Bronchial epithelial cell (primary cell): ENCODE results near the gene DHX40. TPM values are rescaled to one million over a fixed set of nuclear protein-coding genes. Genes with fewer than 3 reads are reported as not detected.
"Not testable (repeated sequence)": the region's sequence is repeated elsewhere in the genome, so short reads cannot be mapped to it uniquely, and the experiment has no call there.

Experiments used
- DNase-seq: peaks from one replicate; pipeline ENCODE4 v3.0.0-alpha.2; 2010; ENCODE audit warnings: low read depth
- FAIRE-seq: peaks from 2 replicates; lab custom pipeline; 2011; peaks lifted over from hg19 to GRCh38; lab: Jason Lieb, UNC
- H3K27me3 ChIP-seq: 2 replicates; pipeline ENCODE4 v1.5.1; 2011; ENCODE audit warnings: low read length; ENCODE audit not compliant: control insufficient read depth, insufficient read depth
- H3K36me3 ChIP-seq: 2 replicates; pipeline ENCODE4 v1.5.1; 2011; ENCODE audit warnings: low read length; ENCODE audit not compliant: control insufficient read depth, insufficient read depth
- H3K4me3 ChIP-seq: 2 replicates; pipeline ENCODE4 v1.5.1; 2011; ENCODE audit warnings: mild to moderate bottlenecking, low read depth, low read length, control low read depth
- total RNA-seq: library from RNA; depleted of rRNA; stranded (reverse); fragments of >200 nt; gene quantifications from 2 replicates; pipeline ENCODE4 v1.2.1, GENCODE V29; 2014
- TF ChIP-seq, protein P1 (sequence below): IDR thresholded peaks from 2 replicates; pipeline ENCODE4 v1.5.1; 2011; ENCODE audit warnings: mild to moderate bottlenecking, moderate library complexity, low read length, control low read depth, inconsistent platforms; ENCODE audit not compliant: insufficient read depth, severe bottlenecking

DHX40 gene, protein sequence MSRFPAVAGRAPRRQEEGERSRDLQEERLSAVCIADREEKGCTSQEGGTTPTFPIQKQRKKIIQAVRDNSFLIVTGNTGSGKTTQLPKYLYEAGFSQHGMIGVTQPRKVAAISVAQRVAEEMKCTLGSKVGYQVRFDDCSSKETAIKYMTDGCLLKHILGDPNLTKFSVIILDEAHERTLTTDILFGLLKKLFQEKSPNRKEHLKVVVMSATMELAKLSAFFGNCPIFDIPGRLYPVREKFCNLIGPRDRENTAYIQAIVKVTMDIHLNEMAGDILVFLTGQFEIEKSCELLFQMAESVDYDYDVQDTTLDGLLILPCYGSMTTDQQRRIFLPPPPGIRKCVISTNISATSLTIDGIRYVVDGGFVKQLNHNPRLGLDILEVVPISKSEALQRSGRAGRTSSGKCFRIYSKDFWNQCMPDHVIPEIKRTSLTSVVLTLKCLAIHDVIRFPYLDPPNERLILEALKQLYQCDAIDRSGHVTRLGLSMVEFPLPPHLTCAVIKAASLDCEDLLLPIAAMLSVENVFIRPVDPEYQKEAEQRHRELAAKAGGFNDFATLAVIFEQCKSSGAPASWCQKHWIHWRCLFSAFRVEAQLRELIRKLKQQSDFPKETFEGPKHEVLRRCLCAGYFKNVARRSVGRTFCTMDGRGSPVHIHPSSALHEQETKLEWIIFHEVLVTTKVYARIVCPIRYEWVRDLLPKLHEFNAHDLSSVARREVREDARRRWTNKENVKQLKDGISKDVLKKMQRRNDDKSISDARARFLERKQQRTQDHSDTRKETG
- 29.3 and 37.6 TPM in 2 replicates for total RNA-seq

DNA sequence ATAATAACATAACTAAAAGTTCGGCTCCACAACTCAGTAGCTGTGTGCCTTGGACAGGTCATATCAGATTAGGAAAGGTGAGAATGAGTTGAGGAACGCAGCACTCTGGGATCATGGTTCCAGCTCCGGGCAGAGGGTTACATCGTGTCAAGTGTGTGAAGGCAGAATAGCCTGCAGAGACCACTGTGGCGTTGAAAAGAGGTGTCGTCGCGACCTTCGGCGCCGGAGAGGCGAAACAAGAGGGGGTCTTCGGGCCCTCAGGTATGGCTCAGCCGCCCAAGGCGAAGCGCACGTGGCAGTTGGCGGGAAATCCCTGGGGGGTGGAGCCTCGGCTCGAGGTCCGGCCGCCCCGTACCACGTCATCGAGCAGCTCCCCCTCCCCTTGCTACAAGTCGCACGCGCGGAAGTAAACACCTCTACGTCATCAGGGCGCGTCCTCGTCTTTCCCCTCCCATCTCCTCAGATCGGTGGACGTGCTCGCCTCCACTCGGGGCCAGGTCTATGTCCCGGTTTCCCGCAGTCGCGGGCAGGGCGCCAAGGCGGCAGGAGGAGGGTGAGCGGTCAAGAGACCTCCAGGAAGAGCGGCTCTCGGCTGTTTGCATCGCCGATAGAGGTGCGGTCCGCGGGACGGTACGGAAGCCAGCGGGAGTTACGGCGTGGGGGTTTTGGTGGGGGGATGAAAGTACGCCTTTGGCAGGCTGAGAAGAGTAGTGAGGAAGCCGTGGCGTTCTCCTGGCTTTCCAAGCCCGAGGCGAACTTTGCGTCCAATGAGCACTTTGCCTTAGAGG is at the start of gene DHX40:
Gene DHX40 (plus strand): TSS at position 440 of the 788 bp plus-strand sequence. CDS start 62 bp downstream, at position 502.
- Histone ChIP-seq H3K27me3 (no peaks in the 10 kb centered on the region), H3K36me3 (no peaks in the 10 kb centered on the region), H3K4me3 (peak within 1 kb of the TSS; percentile 87)
- DNase-seq = peak; percentile 82
- TF ChIP-seq, protein P1, sequence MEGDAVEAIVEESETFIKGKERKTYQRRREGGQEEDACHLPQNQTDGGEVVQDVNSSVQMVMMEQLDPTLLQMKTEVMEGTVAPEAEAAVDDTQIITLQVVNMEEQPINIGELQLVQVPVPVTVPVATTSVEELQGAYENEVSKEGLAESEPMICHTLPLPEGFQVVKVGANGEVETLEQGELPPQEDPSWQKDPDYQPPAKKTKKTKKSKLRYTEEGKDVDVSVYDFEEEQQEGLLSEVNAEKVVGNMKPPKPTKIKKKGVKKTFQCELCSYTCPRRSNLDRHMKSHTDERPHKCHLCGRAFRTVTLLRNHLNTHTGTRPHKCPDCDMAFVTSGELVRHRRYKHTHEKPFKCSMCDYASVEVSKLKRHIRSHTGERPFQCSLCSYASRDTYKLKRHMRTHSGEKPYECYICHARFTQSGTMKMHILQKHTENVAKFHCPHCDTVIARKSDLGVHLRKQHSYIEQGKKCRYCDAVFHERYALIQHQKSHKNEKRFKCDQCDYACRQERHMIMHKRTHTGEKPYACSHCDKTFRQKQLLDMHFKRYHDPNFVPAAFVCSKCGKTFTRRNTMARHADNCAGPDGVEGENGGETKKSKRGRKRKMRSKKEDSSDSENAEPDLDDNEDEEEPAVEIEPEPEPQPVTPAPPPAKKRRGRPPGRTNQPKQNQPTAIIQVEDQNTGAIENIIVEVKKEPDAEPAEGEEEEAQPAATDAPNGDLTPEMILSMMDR = no peak
- no peak for FAIRE-seq

DNA sequence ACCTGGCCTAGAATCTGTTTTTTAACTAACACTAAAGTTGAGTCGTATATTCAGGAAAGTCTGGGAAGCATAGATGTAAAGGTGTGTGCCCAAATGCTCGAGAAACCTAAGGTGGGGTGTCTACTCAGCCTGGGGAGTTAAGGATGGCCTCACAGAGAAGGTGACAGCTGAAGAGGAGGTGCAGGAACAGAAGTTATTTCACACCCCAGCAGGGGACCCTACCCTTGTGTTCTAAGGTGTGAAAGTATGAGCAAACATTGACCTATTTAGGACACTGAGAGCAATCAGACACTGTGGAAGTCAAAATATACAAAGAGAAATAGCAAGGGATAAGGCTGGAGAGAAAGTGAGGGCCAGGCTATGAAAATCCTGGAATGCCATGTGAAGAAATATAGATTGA is 49.0 kb upstream of the DHX40 start:
- FAIRE-seq (no peak), DNase-seq (no peak)
- no peaks in the 10 kb centered on the region for H3K36me3 ChIP-seq
- H3K27me3 ChIP-seq = no peaks in the 10 kb centered on the region
- TF ChIP-seq, protein P1 = no peak
- no peak overlapping the region for H3K4me3 ChIP-seq

DNA sequence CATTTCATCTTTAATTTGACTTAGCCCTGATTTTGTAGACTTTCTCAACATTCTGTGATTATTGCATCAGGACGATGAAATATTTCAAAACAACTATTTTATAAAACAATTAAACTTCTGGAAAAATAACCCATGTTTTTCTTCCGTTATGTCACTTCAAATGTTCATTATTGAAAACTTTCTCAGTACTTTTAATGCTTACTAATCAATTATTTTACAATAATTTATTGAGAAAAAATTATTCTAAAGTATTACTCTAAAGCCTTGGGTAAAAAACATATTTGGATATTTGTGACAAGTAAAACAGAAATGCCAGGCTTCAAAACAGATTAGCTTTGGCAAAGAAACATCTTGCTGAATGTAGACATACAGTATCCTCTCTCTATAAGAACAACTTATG is 46.3 kb upstream of the DHX40 start:
- FAIRE-seq (no peak), DNase-seq (no peak)
- TF ChIP-seq, protein P1 = no peak
- Histone ChIP-seq H3K27me3 (no peaks in the 10 kb centered on the region), H3K36me3 (no peaks in the 10 kb centered on the region), H3K4me3 (no peak overlapping the region)

DNA sequence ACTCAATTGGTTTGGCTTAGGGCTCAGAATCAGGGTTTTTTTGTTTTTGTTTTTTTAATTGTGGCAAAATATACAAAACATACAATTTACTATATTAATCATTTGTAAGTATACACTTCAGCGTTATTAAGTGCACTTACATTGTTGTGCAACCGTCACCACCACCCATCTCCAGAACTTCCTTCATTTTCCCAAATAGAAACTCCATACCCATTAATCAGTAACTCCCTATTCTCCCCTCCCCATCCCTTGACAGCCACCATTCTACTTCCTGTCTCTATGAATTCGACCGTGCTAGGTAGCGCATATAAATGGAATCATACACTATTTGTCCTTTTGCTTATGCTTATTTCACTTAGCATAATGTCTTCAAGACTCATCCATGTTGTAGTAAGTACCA is 45.2 kb upstream of the DHX40 start:
- no peaks in the 10 kb centered on the region for H3K27me3 ChIP-seq
- DNase-seq (no peak), FAIRE-seq (no peak)
- H3K4me3 ChIP-seq = no peak overlapping the region
- TF ChIP-seq, protein P1 = no peak
- H3K36me3 ChIP-seq = no peaks in the 10 kb centered on the region

DNA sequence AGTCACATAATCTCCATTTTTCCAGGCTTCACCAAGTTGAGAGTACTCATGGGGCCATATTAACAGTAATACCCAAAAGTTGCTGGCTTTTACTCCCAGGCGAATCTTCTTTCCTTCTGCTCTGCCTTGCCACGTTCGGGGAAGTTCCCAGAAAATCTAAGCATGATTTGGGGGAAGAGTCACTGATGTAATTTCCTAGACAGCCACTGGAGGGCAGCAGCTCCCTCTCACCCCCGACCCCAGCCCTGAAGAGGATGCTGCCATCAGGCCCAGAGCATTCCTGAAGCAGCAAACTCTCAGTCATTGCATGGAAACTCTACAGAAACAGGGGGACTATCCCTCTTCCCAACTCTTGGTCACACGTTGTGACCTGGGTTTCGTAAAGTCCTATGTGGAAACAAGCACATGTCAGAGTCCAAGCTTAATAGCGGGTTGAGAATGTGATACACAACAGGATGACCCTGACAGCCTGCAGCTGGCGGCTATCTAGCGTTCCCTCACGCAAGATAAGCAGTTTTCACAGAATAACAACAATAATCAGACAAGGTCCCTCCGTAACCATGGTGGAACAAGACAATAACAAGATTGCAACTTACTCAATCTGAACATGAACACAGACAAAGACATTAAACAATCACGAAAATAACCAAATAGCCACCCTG is 43.8 kb upstream of the DHX40 start:
- TF ChIP-seq, protein P1 = peak; percentile 91
- peak; percentile 50 for DNase-seq
- Histone ChIP-seq H3K36me3 (no peaks in the 10 kb centered on the region), H3K4me3 (no peak overlapping the region), H3K27me3 (peaks cover 2% of the 10 kb centered on the region)
- no peak for FAIRE-seq

DNA sequence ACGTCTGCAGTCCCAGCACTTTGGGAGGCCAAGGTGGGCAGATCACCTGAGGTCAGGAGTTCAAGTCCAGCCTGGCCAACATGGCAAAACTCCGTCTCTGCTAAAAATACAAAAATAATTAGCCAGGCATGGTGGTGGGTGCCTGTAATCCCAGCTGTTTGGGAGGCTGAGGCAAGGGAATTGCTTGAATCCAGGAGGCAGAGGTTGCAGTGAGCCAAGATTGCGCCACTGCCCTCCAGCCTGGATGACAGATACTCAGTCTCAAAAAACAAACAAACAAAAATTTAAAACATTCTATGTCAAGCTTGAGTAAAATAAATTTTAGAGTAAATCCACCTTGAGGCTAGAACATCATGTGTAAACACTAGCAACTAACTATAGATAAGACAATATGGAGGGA is 40.5 kb upstream of the DHX40 start:
- not testable (repeated sequence) for H3K36me3 ChIP-seq, FAIRE-seq, H3K27me3 ChIP-seq, DNase-seq, H3K4me3 ChIP-seq
